SK-N-SH (cell line): ENCODE measurements around the gene CDC26. TPM values are rescaled to one million over a fixed set of nuclear protein-coding genes. Genes with fewer than 3 reads are reported as not detected.

Experiments used
- CTCF ChIA-PET: fragments of 300-600, 350-600 bp; formaldehyde crosslinking; extraction: SDS; loops from one replicate; lab custom pipeline; 2021; lab: Yijun Ruan, JAX
- POLR2A ChIA-PET: fragments of 350-600 bp; sonication (Branson Sonifier 250); formaldehyde crosslinking; extraction: SDS; loops from one replicate; lab custom pipeline; 2020; ENCODE audit warnings: antibody characterized with exemption, inconsistent platforms; lab: Yijun Ruan, JAX
- DNase-seq: peaks from one replicate; pipeline ENCODE4 v3.0.0; 2012
- H2AFZ ChIP-seq: fragments of 200-600 bp; sonication (generic); 2 replicates; pipeline ENCODE4 v1.8.1; 2016; ENCODE audit warnings: antibody characterized with exemption, mild to moderate bottlenecking, low read depth
- H3F3A ChIP-seq: fragments of 200-600 bp; sonication (generic); replicated peaks from 2 replicates; pipeline ENCODE3; 2016; ENCODE audit warnings: antibody characterized with exemption, mild to moderate bottlenecking; ENCODE audit not compliant: insufficient read depth
- H3K27ac ChIP-seq, 2 experiments: fragments of 200-500 bp in 1 of 2; fragments of 200-600 bp in 1 of 2; sonication (Bioruptor generic) in 1 of 2; sonication (generic), shearing (Covaris generic) in 1 of 2; 2 replicates each; pipeline versions ENCODE4 v1.5.1 to v1.6.1; 2014 to 2016; ENCODE audit warnings: low read depth in 2 of 2, inconsistent platforms in 1 of 2, low read length in 1 of 2, mild to moderate bottlenecking in 1 of 2, mixed read lengths in 1 of 2
- H3K27me3 ChIP-seq: fragments of 200-600 bp; sonication (generic), shearing (Covaris generic); 2 replicates; pipeline ENCODE4 v1.6.1; 2016; ENCODE audit warnings: mixed run types; ENCODE audit not compliant: insufficient read depth
- H3K36me3 ChIP-seq, 2 experiments: fragments of 200-500 bp in 1 of 2; fragments of 200-600 bp in 1 of 2; sonication (Bioruptor generic) in 1 of 2; sonication (generic) in 1 of 2; replicated peaks in 1 of 2; 2 replicates each; pipeline versions ENCODE3 to v1.5.1; 2014 to 2016; ENCODE audit warnings: low read length in 1 of 2, mild to moderate bottlenecking in 1 of 2; ENCODE audit not compliant: insufficient read depth in 2 of 2, control insufficient read depth in 1 of 2
- H3K4me1 ChIP-seq, 2 experiments: fragments of 200-500 bp in 1 of 2; fragments of 200-600 bp in 1 of 2; sonication (Bioruptor generic) in 1 of 2; sonication (generic), shearing (Covaris generic) in 1 of 2; 2 replicates each; pipeline versions ENCODE4 v1.5.1 to v1.6.1; 2014 to 2016; ENCODE audit warnings: low read depth in 1 of 2, low read length in 1 of 2, mixed run types in 1 of 2; ENCODE audit not compliant: insufficient read depth in 2 of 2, control insufficient read depth in 1 of 2
- H3K4me2 ChIP-seq: fragments of 200-600 bp; sonication (generic), shearing (Covaris generic); 2 replicates; pipeline ENCODE4 v1.6.1; 2017; ENCODE audit warnings: mixed run types
- H3K4me3 ChIP-seq, 2 experiments: fragments of 200-500 bp in 1 of 2; fragments of 200-600 bp in 1 of 2; sonication (Bioruptor generic) in 1 of 2; sonication (generic), shearing (Covaris generic) in 1 of 2; 2 replicates each; pipeline versions ENCODE4 v1.5.1 to v1.8.1; 2014 to 2016; ENCODE audit warnings: low read depth in 2 of 2, inconsistent platforms in 1 of 2, low read length in 1 of 2, mild to moderate bottlenecking in 1 of 2, mixed read lengths in 1 of 2, moderate library complexity in 1 of 2
- H3K79me2 ChIP-seq: fragments of 200-600 bp; sonication (generic); 2 replicates; pipeline ENCODE4 v1.8.1; 2017; ENCODE audit warnings: mild to moderate bottlenecking; ENCODE audit not compliant: insufficient read depth
- H3K9ac ChIP-seq: fragments of 200-600 bp; sonication (generic); 2 replicates; pipeline ENCODE4 v1.6.1; 2017; ENCODE audit warnings: mixed run types
- H3K9me2 ChIP-seq: fragments of 200-600 bp; sonication (generic); 2 replicates; pipeline ENCODE4 v1.6.1; 2017; ENCODE audit warnings: mixed run types
- H3K9me3 ChIP-seq: fragments of 200-600 bp; sonication (generic); 2 replicates; pipeline ENCODE4 v1.6.1; 2017; ENCODE audit warnings: mixed run types, mild to moderate bottlenecking, moderate library complexity
- H4K20me1 ChIP-seq: fragments of 200-600 bp; sonication (generic); 2 replicates; pipeline ENCODE4 v1.6.1; 2017; ENCODE audit warnings: mild to moderate bottlenecking, mixed run types; ENCODE audit not compliant: insufficient read depth
- EZH2phosphoT487 ChIP-seq: fragments of 200-600 bp; sonication (generic); IDR thresholded peaks from 2 replicates; pipeline ENCODE4 v1.6.1; 2017; ENCODE audit warnings: low read depth, mixed run types, mild to moderate bottlenecking, antibody characterized with exemption, moderate library complexity, borderline replicate concordance
- FOSL2 ChIP-seq: IDR thresholded peaks from 2 replicates; pipeline ENCODE4 v1.4.0; 2012; ENCODE audit warnings: low read depth, mild to moderate bottlenecking, moderate library complexity, borderline replicate concordance
- FOXM1 ChIP-seq: IDR thresholded peaks from 2 replicates; pipeline ENCODE4 v1.4.0; 2012; ENCODE audit warnings: low read depth, mild to moderate bottlenecking
- GATA2 ChIP-seq: sonication (generic); formaldehyde crosslinking; IDR thresholded peaks from 2 replicates; pipeline ENCODE4 v1.5.0; 2020; ENCODE audit warnings: mild to moderate bottlenecking, missing genetic modification reagents
- IRF3 ChIP-seq: fragments of 150-350 bp; IDR thresholded peaks from 2 replicates; pipeline ENCODE4 v1.6.1; 2016; ENCODE audit warnings: mild to moderate bottlenecking, low read depth, low read length
- MAX ChIP-seq: IDR thresholded peaks from 2 replicates; pipeline ENCODE4 v1.4.0; 2012; ENCODE audit warnings: low read depth
- PBX3 ChIP-seq: IDR thresholded peaks from 2 replicates; pipeline ENCODE4; 2012
- RAD21 ChIP-seq: IDR thresholded peaks from 2 replicates; pipeline ENCODE4 v1.6.1; 2012; ENCODE audit warnings: mild to moderate bottlenecking, low read length
- REST ChIP-seq: IDR thresholded peaks from 2 replicates; pipeline ENCODE4 v1.6.1; 2012; ENCODE audit warnings: mild to moderate bottlenecking, low read depth, low read length, moderate library complexity
- TAF1 ChIP-seq: IDR thresholded peaks from 2 replicates; pipeline ENCODE4 v1.6.1; 2012; ENCODE audit warnings: low read depth, mild to moderate bottlenecking, low read length, moderate library complexity, borderline replicate concordance
- TCF12 ChIP-seq: IDR thresholded peaks from 2 replicates; pipeline ENCODE4 v1.4.0; 2012
- TEAD4 ChIP-seq: IDR thresholded peaks from 2 replicates; pipeline ENCODE4 v1.4.0; 2012; ENCODE audit warnings: mild to moderate bottlenecking, borderline replicate concordance; ENCODE audit not compliant: insufficient read depth
- USF1 ChIP-seq: IDR thresholded peaks from 2 replicates; pipeline ENCODE4 v1.4.0; 2012; ENCODE audit warnings: low read depth, borderline replicate concordance
- WGBS: methylation state at CpG from one replicate; pipeline ENCODE4 v1.1.6; 2017; ENCODE audit warnings: low lambda C conversion rate; 5-methylcytosine and 5-hydroxymethylcytosine counted together
- polyA plus RNA-seq, 3 experiments: library from polyadenylated mRNA; depleted of rRNA; stranded (reverse); fragments of >200 nt; gene quantifications; 2 replicates each; pipeline ENCODE4 v1.2.3, GENCODE V29; 2012

CDC26 gene
- polyA plus RNA-seq, 1 of the 3 experiments (the other 2 are of a cell fraction) = 31.0 TPM

GRCh38 chr9:113221003-113221799, 54.2 kb downstream of the CDC26 start, which contains the start of the genes FKBP15 and SLC31A1 (continued):
- TF ChIP-seq PBX3 = no peak

- Histone ChIP-seq H3K9ac (peak overlapping the region; percentile 71), H3K9me2 (no peaks in the 10 kb centered on the region), H3F3A (peaks cover 7% of the 10 kb centered on the region), H3K4me2 (peak overlapping the region; percentile 92), H2AFZ (peak overlapping the region; percentile 95), H3K4me1 (peaks cover 16 to 17% of the 10 kb centered on the region in 2 experiments), H3K4me3 (peak overlapping the region; percentile 96 to 98), H3K27me3 (no peaks in the 10 kb centered on the region), H3K36me3 (peaks cover 9 to 10% of the 10 kb centered on the region in 2 experiments), H3K27ac (peak overlapping the region; percentile 70 to 80), H3K79me2 (peaks cover 82% of the 10 kb centered on the region), H3K9me3 (no peaks in the 10 kb centered on the region), H4K20me1 (no peaks in the 10 kb centered on the region)
- ChIA-PET CTCF (interaction anchor here (2.9 to 4.1 kb wide), 2 partner anchors 54 to 108 kb away, joined by 12 to 19 read pairs; partner anchors contain the start of genes CDC26 and PRPF4), POLR2A (interaction anchor here (1.5 to 3.1 kb wide), 3 partner anchors 34 to 55 kb away, joined by 3 to 19 read pairs (median 15); partner anchors contain the start of genes CDC26 and PRPF4)
- WGBS = 4% methylated on average over 11 of the region's 11 CpGs
- TF ChIP-seq TAF1 (no peak), FOXM1 (no peak)
- DNase-seq = no peak
Observed at GRCh38 chr9:113220467-113221002, 54.8 kb downstream of the CDC26 start.

- H3K79me2 ChIP-seq = peaks cover 78% of the 10 kb centered on the region
- H3K4me2 ChIP-seq = peak overlapping the region; percentile 92
- no peaks in the 10 kb centered on the region for H4K20me1 ChIP-seq
- peaks cover 16 to 17% of the 10 kb centered on the region in 2 experiments for H3K4me1 ChIP-seq
- DNase-seq = no peak
- no peaks in the 10 kb centered on the region for H3K9me3 ChIP-seq
- peaks cover 5 to 9% of the 10 kb centered on the region in 2 experiments for H3K36me3 ChIP-seq
- peak overlapping the region; percentile 96 to 98 for H3K4me3 ChIP-seq
- no peak overlapping the region; the same call in 1 of the 2 replicates for H2AFZ ChIP-seq
- H3F3A ChIP-seq = peaks cover 11% of the 10 kb centered on the region
- 8% methylated on average over 1 of the region's 1 CpG for WGBS
- no peaks in the 10 kb centered on the region for H3K9me2 ChIP-seq
- POLR2A ChIA-PET = interaction anchor here (3.1 kb wide), 1 partner anchor 55 kb away, joined by 19 read pairs; the partner anchor contains the start of genes CDC26 and PRPF4
- peak overlapping the region; percentile 71; the same call in 1 of the 2 replicates for H3K9ac ChIP-seq
- H3K27me3 ChIP-seq = no peaks in the 10 kb centered on the region
- CTCF ChIA-PET = interaction anchor here (2.9 to 4.1 kb wide), 2 partner anchors 55 to 108 kb away, joined by 12 to 19 read pairs; partner anchors contain the start of genes CDC26 and PRPF4
- H3K27ac ChIP-seq = peak overlapping the region in 1 of 2 experiments; percentile 70; a peak in 1 of 4 replicates
- TF ChIP-seq FOSL2 (no peak), EZH2phosphoT487 (no peak), FOXM1 (no peak), TEAD4 (no peak), GATA2 (no peak), USF1 (no peak), REST (no peak), IRF3 (no peak), TCF12 (no peak), RAD21 (no peak), MAX (no peak)
Observed at GRCh38 chr9:113219969-113220368, 55.4 kb downstream of the CDC26 start.
